Psoas muscle (tissue), 8 donors: Measurements from ENCODE around the gene DNAJC3. TPM values are rescaled to one million over a fixed set of nuclear protein-coding genes. Genes with fewer than 3 reads are reported as not detected.
"Not testable (repeated sequence)": the region's sequence is repeated elsewhere in the genome, so short reads cannot be mapped to it uniquely, and the experiment has no call there.

Source experiments
- ATAC-seq, 4 donors: fragments of 200-7000 bp; cut with Tn5 transposase; one replicate each; pipeline ENCODE4 v1.9.1; 2020; ENCODE audit warnings: moderate library complexity in 3 of 4, mild to moderate bottlenecking in 2 of 4
- DNase-seq, 2 donors: peaks; one replicate each; pipeline ENCODE4 v3.0.0-alpha.2; 2020
- H3K27ac ChIP-seq: fragments of 200-600 bp; one replicate; pipeline ENCODE4 v1.8.0; 2022
- H3K27me3 ChIP-seq, 3 donors: fragments of 200-600 bp in 1 of 3; one replicate each; pipeline versions ENCODE4 v1.6.1 to v1.8.0; 2013 to 2022; ENCODE audit warnings: low read length in 2 of 3, mild to moderate bottlenecking in 2 of 3, moderate library complexity in 1 of 3; ENCODE audit not compliant: insufficient read depth in 3 of 3
- H3K36me3 ChIP-seq, 2 donors: fragments of 200-600 bp in 1 of 2; one replicate each; pipeline versions ENCODE4 v1.6.1 to v1.8.0; 2013 to 2022; ENCODE audit warnings: low read depth in 1 of 2, mild to moderate bottlenecking in 1 of 2, moderate library complexity in 1 of 2; ENCODE audit not compliant: insufficient read depth in 1 of 2
- H3K4me1 ChIP-seq: fragments of 200-600 bp; one replicate; pipeline ENCODE4 v1.8.0; 2022
- H3K4me3 ChIP-seq: fragments of 200-600 bp; one replicate; pipeline ENCODE4 v1.8.0; 2022; ENCODE audit warnings: mild to moderate bottlenecking
- H3K9me3 ChIP-seq: fragments of 200-600 bp; one replicate; pipeline ENCODE4 v1.8.0; 2022
- WGBS, 3 donors: extraction: QIAGEN DNeasy Blood & Tissue Kit; methylation state at CpG; one replicate each; pipeline versions ENCODE4 v1.1.6 to v1.1.7; 2013; 5-methylcytosine and 5-hydroxymethylcytosine counted together
- intact Hi-C, 2 donors: fragments of 100-400 bp; cut with DNase I; formaldehyde crosslinking; loops; one replicate each; pipeline versions ENCODE4 v1.11.0 to v1.14.2; 2022
- polyA plus RNA-seq, 3 donors: library from polyadenylated mRNA; stranded (reverse); fragments of 200-250 nt; gene quantifications; one replicate each; pipeline ENCODE4 v1.2.3, GENCODE V29; 2013
- total RNA-seq, 4 donors: library from RNA; stranded (reverse); fragmentation: NEBNext Ultra II Directional in 2 of 4; extraction: Animal tissue kit (Norgen Biotek cat#: 25700) in 2 of 4; gene quantifications; one replicate each; pipeline versions ENCODE4 v1.2.1 to v1.2.4, GENCODE V29; 2021 to 2023
- TF ChIP-seq, protein P1 (sequence below): fragments of 200-600 bp; IDR thresholded peaks from one replicate; pipeline ENCODE4 v1.8.0; 2022; ENCODE audit warnings: antibody characterized with exemption
- donor health status: healthy with polysubstance abuse.
- donor health status: DM: no; HTN: no; CAD: no; lungs with moderate emphysema.
- donor health status: Bipolar disorder and iron deficiency.
- donor health status: healthy.
- donor health status: DM: yes; HTN: yes; CAD: no.
- donor health status: DM: no; HTN: no; CAD: no.
- donor health status: DM: no; HTN: no; CAD: no.
- donor health status: DM: yes; HTN: yes; CAD: no.

Gene DNAJC3
- total and polyA plus RNA-seq, 7 donors: 7.9 to 19.6 (median 11.8) TPM

DNA sequence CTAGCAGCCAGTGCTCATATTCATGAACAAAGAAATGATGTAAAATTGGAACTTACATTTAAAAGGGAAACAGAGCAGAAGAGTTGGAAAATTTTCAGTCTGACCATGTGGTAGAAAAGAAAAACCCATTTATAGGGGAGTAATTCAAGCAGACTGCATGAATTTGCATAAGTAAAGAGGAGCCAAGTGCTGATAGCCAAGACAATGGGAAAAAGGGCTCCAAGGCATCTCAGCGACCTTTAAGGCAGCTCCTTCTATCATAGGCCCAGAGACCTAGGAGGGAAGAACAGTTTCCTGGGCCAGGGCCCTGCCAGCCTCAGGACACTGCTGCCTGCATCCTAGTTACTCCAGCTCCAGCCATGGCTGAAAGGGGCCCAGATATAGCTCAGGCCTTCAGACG is 7.5 kb downstream of the DNAJC3 start:
- peak in 1 of 4 donors; percentile 30 for ATAC-seq
- 44 to 58% (median 50%) methylated on average over 2 of the region's 2 CpGs for WGBS, 3 donors
- intact Hi-C loops: loop anchor here in 1 of 2 donors (5.0 kb wide), 1 partner anchor 63 kb away; no protein-coding TSS in a partner anchor

DNA sequence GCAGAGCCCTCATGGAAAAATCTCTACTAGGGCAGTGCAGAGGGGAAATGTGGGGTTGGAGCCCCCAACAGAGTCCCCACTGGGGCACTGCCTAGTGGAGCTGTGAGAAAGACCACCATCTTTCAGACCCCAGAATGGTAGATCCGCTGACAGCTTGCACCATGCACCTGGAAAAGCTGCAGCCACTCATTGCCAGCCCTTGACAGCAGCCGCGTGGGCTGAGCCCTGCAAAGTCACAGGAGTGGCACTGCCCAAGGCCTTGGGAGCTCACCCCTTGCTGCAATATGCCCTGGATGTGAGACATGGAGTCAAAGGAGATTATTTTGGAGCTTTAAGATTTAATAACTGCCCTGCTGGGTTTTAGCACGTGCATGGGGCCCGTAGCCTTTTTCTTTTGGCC is 8.0 kb downstream of the DNAJC3 start:
- H3K36me3 ChIP-seq, H3K27ac ChIP-seq, H3K27me3 ChIP-seq, H3K4me3 ChIP-seq, H3K9me3 ChIP-seq, DNase-seq: not testable (repeated sequence)
- ATAC-seq: peak in 1 of 4 donors; percentile 41
- intact Hi-C loops: loop anchor here in 1 of 2 donors (5.0 kb wide), 1 partner anchor 62 kb away; no protein-coding TSS in a partner anchor
- WGBS, 3 donors: 79 to 95% (median 90%) methylated on average over 5 of the region's 5 CpGs
- peaks cover 65% of the 10 kb centered on the region for H3K4me1 ChIP-seq

More for the DNA sequence above, 7.5 kb downstream of the DNAJC3 start:
- Histone ChIP-seq H3K27ac (no peak overlapping the region), H3K4me3 (no peak overlapping the region), H3K36me3 (no peaks in the 10 kb centered on the region), H3K4me1 (peaks cover 67% of the 10 kb centered on the region), H3K9me3 (no peaks in the 10 kb centered on the region), H3K27me3 (no peaks in the 10 kb centered on the region)
- TF ChIP-seq, protein P1, sequence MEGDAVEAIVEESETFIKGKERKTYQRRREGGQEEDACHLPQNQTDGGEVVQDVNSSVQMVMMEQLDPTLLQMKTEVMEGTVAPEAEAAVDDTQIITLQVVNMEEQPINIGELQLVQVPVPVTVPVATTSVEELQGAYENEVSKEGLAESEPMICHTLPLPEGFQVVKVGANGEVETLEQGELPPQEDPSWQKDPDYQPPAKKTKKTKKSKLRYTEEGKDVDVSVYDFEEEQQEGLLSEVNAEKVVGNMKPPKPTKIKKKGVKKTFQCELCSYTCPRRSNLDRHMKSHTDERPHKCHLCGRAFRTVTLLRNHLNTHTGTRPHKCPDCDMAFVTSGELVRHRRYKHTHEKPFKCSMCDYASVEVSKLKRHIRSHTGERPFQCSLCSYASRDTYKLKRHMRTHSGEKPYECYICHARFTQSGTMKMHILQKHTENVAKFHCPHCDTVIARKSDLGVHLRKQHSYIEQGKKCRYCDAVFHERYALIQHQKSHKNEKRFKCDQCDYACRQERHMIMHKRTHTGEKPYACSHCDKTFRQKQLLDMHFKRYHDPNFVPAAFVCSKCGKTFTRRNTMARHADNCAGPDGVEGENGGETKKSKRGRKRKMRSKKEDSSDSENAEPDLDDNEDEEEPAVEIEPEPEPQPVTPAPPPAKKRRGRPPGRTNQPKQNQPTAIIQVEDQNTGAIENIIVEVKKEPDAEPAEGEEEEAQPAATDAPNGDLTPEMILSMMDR: no peak
- no peak for DNase-seq

DNA sequence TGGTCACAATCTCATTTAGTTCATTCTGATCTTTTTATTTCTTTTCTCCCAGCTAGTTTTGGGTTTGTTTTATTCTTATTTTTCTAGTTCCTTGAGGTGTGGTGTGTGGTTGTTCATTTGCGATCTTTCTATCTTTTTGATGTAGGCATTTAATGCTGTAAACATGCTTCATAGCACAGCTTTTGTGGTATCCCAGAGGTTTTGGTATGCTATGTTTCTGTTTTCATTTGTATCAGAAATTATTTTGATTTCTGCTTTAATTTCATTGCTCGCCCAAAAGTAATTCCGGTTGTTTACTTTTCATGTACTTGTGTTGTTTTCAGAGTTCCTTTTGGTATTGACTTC is 12.6 kb downstream of the DNAJC3 start:
- Histone ChIP-seq H3K36me3 (no peaks in the 10 kb centered on the region), H3K9me3 (no peaks in the 10 kb centered on the region), H3K4me1 (peaks cover 29% of the 10 kb centered on the region), H3K27ac (no peak overlapping the region), H3K27me3 (no peaks in the 10 kb centered on the region), H3K4me3 (no peak overlapping the region)
- DNase-seq (no peak), ATAC-seq (no peak)
- intact Hi-C loops: no loop called here
- TF ChIP-seq, protein P1: no peak
- WGBS, 3 donors: 94 to 99% (median 98%) methylated on average over 3 of the region's 3 CpGs

DNA sequence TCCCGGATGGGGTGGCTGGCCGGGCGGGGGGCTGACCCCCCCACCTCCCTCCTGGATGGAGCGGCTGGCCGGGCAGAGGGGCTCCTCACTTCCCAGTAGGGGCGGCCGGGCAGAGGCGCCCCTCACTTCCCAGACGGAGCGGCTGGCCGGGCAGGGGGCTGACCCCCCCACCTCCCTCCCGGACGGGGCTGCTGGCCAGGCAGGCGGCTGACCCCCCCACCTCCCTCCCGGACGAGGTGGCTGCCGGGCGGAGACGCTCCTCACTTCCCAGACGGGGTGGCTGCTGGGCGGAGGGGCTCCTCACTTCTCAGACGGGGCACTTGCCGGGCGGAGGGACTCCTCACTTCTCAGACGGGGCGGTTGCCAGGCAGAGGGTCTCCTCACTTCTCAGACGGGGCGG is 14.0 kb downstream of the DNAJC3 start:
- H3K4me1 ChIP-seq: peaks cover 23% of the 10 kb centered on the region
- H3K27ac ChIP-seq, intact Hi-C loops, DNase-seq, ATAC-seq, H3K4me3 ChIP-seq, H3K9me3 ChIP-seq, H3K27me3 ChIP-seq, H3K36me3 ChIP-seq: not testable (repeated sequence)
- WGBS, 3 donors: 98 to 100% (median 99%) methylated on average over 18 to 25 of the region's 28 CpGs

DNA sequence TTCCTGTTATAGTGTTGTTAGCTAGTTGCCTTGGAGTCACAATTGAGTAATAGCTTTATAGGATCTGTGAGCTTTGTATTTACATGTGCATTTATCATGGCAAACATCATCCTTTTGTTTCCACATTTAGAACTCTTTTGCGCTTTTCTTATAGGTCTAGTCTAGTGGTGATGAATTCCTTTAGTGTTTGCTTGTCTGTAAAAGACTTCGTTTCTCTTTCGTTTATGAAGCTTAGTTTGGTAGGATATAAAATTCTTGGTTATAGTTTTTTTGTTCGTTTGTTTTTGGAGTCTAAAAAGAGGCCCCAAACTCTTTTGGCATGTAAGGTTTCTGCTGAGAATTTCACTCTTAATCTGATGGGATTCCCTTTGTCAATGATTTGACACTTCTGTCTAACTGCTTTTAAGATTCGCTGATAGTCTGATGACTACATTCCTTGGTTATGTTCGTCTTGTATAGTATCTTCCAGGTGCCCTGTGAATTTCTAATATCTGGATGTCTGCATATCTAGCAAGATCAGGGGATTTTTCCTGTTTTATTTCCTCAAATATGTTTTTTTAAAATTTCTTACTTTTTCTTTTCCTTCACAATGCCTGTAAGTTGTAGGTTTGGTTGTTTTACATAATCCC is 20.2 kb downstream of the DNAJC3 start:
- intact Hi-C loops: no loop called here
- ATAC-seq: no peak

More for the DNA sequence above, 20.2 kb downstream of the DNAJC3 start:
- Histone ChIP-seq H3K27ac (no peak overlapping the region), H3K36me3 (no peaks in the 10 kb centered on the region), H3K4me3 (no peak overlapping the region), H3K4me1 (peaks cover 18% of the 10 kb centered on the region), H3K27me3 (no peaks in the 10 kb centered on the region), H3K9me3 (peaks cover 7% of the 10 kb centered on the region)
- 92 to 96% (median 93%) methylated on average over 6 of the region's 6 CpGs for WGBS, 3 donors
- no peak for DNase-seq
- TF ChIP-seq, protein P1: no peak
